HepG2 (cell line): ENCODE data around the gene DLG5. TPM values are rescaled to one million over a fixed set of nuclear protein-coding genes. Genes with fewer than 3 reads are reported as not detected.

Source experiments
- ATAC-seq: fragments of 200-7000 bp; cut with Tn5 transposase; 3 replicates; pipeline ENCODE4 v1.9.1; 2020; ENCODE audit warnings: mild to moderate bottlenecking, moderate library complexity
- BruUV-seq: library from RNA; stranded (reverse); fragments of 400-500 nt; replicated peaks from 2 replicates; lab custom pipeline; 2021; lab: Mats Ljungman, UMichigan
- CTCF ChIA-PET: fragments of 300-600 bp; formaldehyde crosslinking; extraction: SDS; loops from one replicate; lab custom pipeline; 2021; ENCODE audit warnings: low total read pairs, inconsistent platforms, low intra/inter-chr PET ratio; lab: Yijun Ruan, JAX
- POLR2A ChIA-PET: fragments of 350-600 bp; sonication (Branson Sonifier 250); formaldehyde crosslinking; loops from one replicate; lab custom pipeline; 2020; ENCODE audit warnings: antibody characterized with exemption, inconsistent platforms; lab: Yijun Ruan, JAX
- DNase-seq: peaks from one replicate; pipeline ENCODE4 v3.0.0-alpha.2; 2015; ENCODE audit warnings: low spot score
- FAIRE-seq: peaks from 3 replicates; lab custom pipeline; 2011; peaks lifted over from hg19 to GRCh38; lab: Jason Lieb, UNC
- H2AFZ ChIP-seq: one replicate; pipeline ENCODE4 v1.6.1; 2011; ENCODE audit warnings: low read length, inconsistent platforms
- H3K27ac ChIP-seq: fragments of 300-600 bp; 3 replicates; pipeline ENCODE4 v1.8.0; 2011; ENCODE audit warnings: mixed run types, mild to moderate bottlenecking, mixed read lengths, low read length, inconsistent platforms; ENCODE audit not compliant: insufficient read depth; ENCODE audit errors: extremely low read length
- H3K27me3 ChIP-seq, 2 experiments: fragments of 200-600 bp in 1 of 2; 2 replicates in 1 of 2; 3 replicates in 1 of 2; pipeline versions ENCODE4 v1.6.0 to v1.8.0; 2011; ENCODE audit warnings: low read length in 2 of 2, mild to moderate bottlenecking in 2 of 2, moderate library complexity in 2 of 2, inconsistent platforms in 1 of 2; ENCODE audit not compliant: insufficient read depth in 2 of 2, control insufficient read depth in 1 of 2
- H3K36me3 ChIP-seq, 2 experiments: fragments of 200-600 bp in 1 of 2; replicated peaks in 1 of 2; 2 replicates in 1 of 2; 3 replicates in 1 of 2; pipeline versions ENCODE4 v1.5.1 to v1.8.0; 2011; ENCODE audit warnings: low read length in 2 of 2, inconsistent platforms in 1 of 2; ENCODE audit not compliant: insufficient read depth in 2 of 2, control insufficient read depth in 1 of 2
- H3K4me1 ChIP-seq: 2 replicates; pipeline ENCODE4 v1.5.1; 2012; ENCODE audit warnings: low read length, inconsistent platforms; ENCODE audit not compliant: insufficient read depth
- H3K4me2 ChIP-seq: 2 replicates; pipeline ENCODE4 v1.6.0; 2011; ENCODE audit warnings: low read depth, low read length, inconsistent platforms
- H3K4me3 ChIP-seq, 3 experiments: fragments of 200-600 bp in 1 of 3; sonication (generic), shearing (Covaris generic) in 1 of 3; replicated peaks in 1 of 3; 2 replicates each; pipeline ENCODE4 v1.5.1; 2011 to 2016; ENCODE audit warnings: low read length in 3 of 3, inconsistent platforms in 2 of 3, low read depth in 2 of 3, mild to moderate bottlenecking in 2 of 3, control low read depth in 1 of 3, mixed read lengths in 1 of 3; ENCODE audit not compliant: insufficient read depth in 1 of 3
- H3K79me2 ChIP-seq: one replicate; pipeline ENCODE4 v1.6.1; 2011; ENCODE audit warnings: low read length, inconsistent platforms; ENCODE audit not compliant: insufficient read depth
- H3K9ac ChIP-seq: 2 replicates; pipeline ENCODE4 v1.6.0; 2011; ENCODE audit warnings: mild to moderate bottlenecking, low read depth, low read length, inconsistent platforms; ENCODE audit not compliant: insufficient read depth
- H3K9me3 ChIP-seq: 2 replicates; pipeline ENCODE4 v1.5.1; 2012; ENCODE audit warnings: mild to moderate bottlenecking, low read length
- H4K20me1 ChIP-seq: 2 replicates; pipeline ENCODE4 v1.6.0; 2011; ENCODE audit warnings: inconsistent platforms, mild to moderate bottlenecking, low read length, moderate library complexity; ENCODE audit not compliant: insufficient read depth
- MLLT10 ChIP-seq: sonication (generic); formaldehyde crosslinking; IDR thresholded peaks from 2 replicates; pipeline ENCODE4 v1.4.0; 2020; ENCODE audit warnings: missing genetic modification reagents
- RCOR2 ChIP-seq: IDR thresholded peaks from 2 replicates; pipeline ENCODE4 v1.6.1; 2016; ENCODE audit warnings: missing biosample characterization, missing genetic modification reagents
- TARDBP ChIP-seq: sonication (generic); formaldehyde crosslinking; IDR thresholded peaks from 2 replicates; pipeline ENCODE4 v1.8.0; 2022; ENCODE audit warnings: mild to moderate bottlenecking, missing genetic modification reagents
- THYN1 ChIP-seq: sonication (generic); formaldehyde crosslinking; IDR thresholded peaks from 2 replicates; pipeline ENCODE4 v1.8.1; 2023; ENCODE audit warnings: low read depth, mild to moderate bottlenecking, moderate library complexity, missing genetic modification reagents, borderline replicate concordance
- ZBTB34 ChIP-seq: sonication (generic); formaldehyde crosslinking; IDR thresholded peaks from 2 replicates; pipeline ENCODE4 v1.8.0; 2022; ENCODE audit warnings: mild to moderate bottlenecking, missing genetic modification reagents
- ZBTB44 ChIP-seq: sonication (generic); formaldehyde crosslinking; IDR thresholded peaks from 2 replicates; pipeline ENCODE4 v1.4.0; 2020; ENCODE audit warnings: missing genetic modification reagents
- ZNF644 ChIP-seq: IDR thresholded peaks from 2 replicates; pipeline ENCODE4 v1.6.1; 2016; ENCODE audit warnings: low read depth
- ZNF782 ChIP-seq: sonication (generic); formaldehyde crosslinking; IDR thresholded peaks from 2 replicates; pipeline ENCODE4 v1.4.0; 2020; ENCODE audit warnings: missing genetic modification reagents, mild to moderate bottlenecking, borderline replicate concordance
- WGBS: methylation state at CpG from one replicate; pipeline ENCODE4 v1.1.6; 2017; ENCODE audit warnings: low lambda C conversion rate; 5-methylcytosine and 5-hydroxymethylcytosine counted together
- in situ Hi-C: cut with HindIII; loops from 2 replicates; pipeline ENCODE4 v1.10.0; 2017; ENCODE audit warnings: low pct_unique_long_range_greater_than_20kb; ENCODE audit not compliant: extremely low pct_ligation_motif_present
- intact Hi-C: fragments of 100-400 bp; cut with micrococcal nuclease; formaldehyde crosslinking; loops from one replicate; pipeline ENCODE4 v1.10.0; 2022; ENCODE audit not compliant: unreplicated experiment
- polyA plus RNA-seq, 8 experiments: library from polyadenylated mRNA; depleted of rRNA in 3 of 8; stranded (reverse) in 7 of 8; unstranded in 1 of 8; fragments of >200 nt; fragmentation: Illumina TruSeq in 4 of 8; extraction: Trizol in 4 of 8; gene quantifications; 2 replicates each; pipeline versions ENCODE4 v1.2.1 to v1.2.3, GENCODE V29; 2011 to 2016; ENCODE audit warnings: low read depth in 4 of 8, missing spikeins in 1 of 8, mixed read lengths in 1 of 8; ENCODE audit not compliant: insufficient read depth in 1 of 8
- total RNA-seq, 5 experiments: library from RNA; depleted of rRNA; stranded (reverse); fragments of >200 nt; fragmentation: Illumina TruSeq; extraction: Trizol; gene quantifications; 2 replicates each; pipeline ENCODE4 v1.2.3, GENCODE V29; 2016; ENCODE audit warnings: low read depth in 1 of 5

DLG5 gene
- total and polyA plus RNA-seq, 2 of the 13 experiments (the other 11 are each of a cell fraction or from before 2014, with no cell fraction given): 15.5 to 18.2 TPM

- Histone ChIP-seq H3K27me3 (no peaks in the 10 kb centered on the region), H3K36me3 (peaks cover 6 to 19% of the 10 kb centered on the region in 2 experiments; a peak in 4 of 5 replicates), H3K4me3 (no peak overlapping the region), H4K20me1 (no peaks in the 10 kb centered on the region), H3K9ac (no peak overlapping the region), H3K27ac (no peak overlapping the region), H3K9me3 (no peaks in the 10 kb centered on the region), H3K4me1 (peaks cover 29% of the 10 kb centered on the region), H3K4me2 (no peak overlapping the region), H3K79me2 (peaks cover 5% of the 10 kb centered on the region), H2AFZ (no peak overlapping the region)
- in situ Hi-C loops (no loop called here), intact Hi-C loops (no loop called here)
- POLR2A ChIA-PET: interaction anchor here (2.9 kb wide), 1 partner anchor 15 kb away, joined by 13 read pairs; no protein-coding TSS in a partner anchor
- DNase-seq (no peak), FAIRE-seq (no peak), ATAC-seq (no peak)
- BruUV-seq: no TSS peak
- CTCF ChIA-PET: no interaction called here
- TF ChIP-seq ZNF782 (CRISPR knock-in tag) (no peak), TARDBP (no peak), ZBTB44 (no peak), RCOR2 (no peak), MLLT10 (CRISPR knock-in tag) (no peak), ZNF644 (CRISPR knock-in tag) (no peak), THYN1 (no peak), ZBTB34 (CRISPR knock-in tag) (no peak)
- 95% methylated on average over 18 of the region's 18 CpGs for WGBS
These were observed 54.2 kb downstream of the DLG5 start for GRCh38 chr10:77872151-77872946.
